RWPE2 (cell line): ENCODE results near the gene TTLL7.

Experiments used
- ATAC-seq: fragments of 200-7000 bp; cut with Tn5 transposase; 3 replicates; pipeline ENCODE4 v1.9.1; 2021; ENCODE audit warnings: low read depth
- DNase-seq: peaks from one replicate; pipeline ENCODE4 v3.0.0-alpha.2; 2020; ENCODE audit warnings: low spot score
- H3K27ac ChIP-seq: fragments of 450-650 bp; 2 replicates; pipeline ENCODE4 v1.5.1; 2017; ENCODE audit warnings: mild to moderate bottlenecking; ENCODE audit not compliant: poor library complexity, severe bottlenecking
- H3K27me3 ChIP-seq: fragments of 250-450 bp; sonication (Bioruptor Pico); 2 replicates; pipeline ENCODE4 v1.5.1; 2021; ENCODE audit warnings: mild to moderate bottlenecking, moderate library complexity; ENCODE audit not compliant: insufficient read depth, poor library complexity, severe bottlenecking
- H3K36me3 ChIP-seq: fragments of 250-450 bp; sonication (Bioruptor Pico); 2 replicates; pipeline ENCODE4 v1.5.1; 2020; ENCODE audit warnings: low read depth, mild to moderate bottlenecking, moderate library complexity
- H3K4me1 ChIP-seq: fragments of 250-450 bp; sonication (Bioruptor Pico); 2 replicates; pipeline ENCODE4 v1.5.1; 2021; ENCODE audit warnings: mild to moderate bottlenecking, moderate library complexity; ENCODE audit not compliant: insufficient read depth, poor library complexity, severe bottlenecking
- H3K4me3 ChIP-seq: fragments of 250-450 bp; sonication (Bioruptor Pico); 2 replicates; pipeline ENCODE4 v1.5.1; 2021; ENCODE audit warnings: mild to moderate bottlenecking, moderate library complexity; ENCODE audit not compliant: severe bottlenecking
- H3K9me3 ChIP-seq: fragments of 250-450 bp; sonication (Bioruptor Pico); 2 replicates; pipeline ENCODE4 v1.5.1; 2021; ENCODE audit warnings: mild to moderate bottlenecking, moderate library complexity; ENCODE audit not compliant: severe bottlenecking
- CTCF ChIP-seq: fragments of 450-650 bp; IDR thresholded peaks from one replicate; pipeline ENCODE4 v1.5.1; 2017; ENCODE audit warnings: mild to moderate bottlenecking, moderate library complexity; ENCODE audit not compliant: poor library complexity, severe bottlenecking

The TTLL7 gene

GRCh38 chr1:83834621-83835264 lies 164.2 kb downstream of the TTLL7 start:
- TF ChIP-seq CTCF: no peak
- ATAC-seq (no peak), DNase-seq (no peak)

GRCh38 chr1:83832194-83832593 lies 166.7 kb downstream of the TTLL7 start:
- Histone ChIP-seq H3K4me3 (no peak overlapping the region), H3K36me3 (no peaks in the 10 kb centered on the region), H3K4me1 (no peaks in the 10 kb centered on the region), H3K27me3 (no peaks in the 10 kb centered on the region), H3K27ac (no peak overlapping the region), H3K9me3 (no peaks in the 10 kb centered on the region)
- no peak for DNase-seq
- ATAC-seq: no peak
- no peak for TF ChIP-seq CTCF

More at GRCh38 chr1:83834621-83835264, 164.2 kb downstream of the TTLL7 start:
- no peaks in the 10 kb centered on the region for H3K27me3 ChIP-seq
- H3K4me1 ChIP-seq: peaks cover under 1% of the 10 kb centered on the region
- H3K4me3 ChIP-seq: no peak overlapping the region
- no peak overlapping the region for H3K27ac ChIP-seq
- H3K36me3 ChIP-seq: no peaks in the 10 kb centered on the region
- H3K9me3 ChIP-seq: no peaks in the 10 kb centered on the region

GRCh38 chr1:83829106-83829505 lies 169.8 kb downstream of the TTLL7 start:
- H3K9me3 ChIP-seq: no peaks in the 10 kb centered on the region
- DNase-seq (no peak), ATAC-seq (no peak)
- no peak overlapping the region for H3K27ac ChIP-seq
- no peaks in the 10 kb centered on the region for H3K36me3 ChIP-seq
- H3K4me3 ChIP-seq: no peak overlapping the region
- no peak for TF ChIP-seq CTCF
- no peaks in the 10 kb centered on the region for H3K4me1 ChIP-seq
- H3K27me3 ChIP-seq: no peaks in the 10 kb centered on the region

GRCh38 chr1:83828456-83828855 lies 170.5 kb downstream of the TTLL7 start:
- no peaks in the 10 kb centered on the region for H3K9me3 ChIP-seq

More at GRCh38 chr1:83828456-83828855, 170.5 kb downstream of the TTLL7 start:
- no peaks in the 10 kb centered on the region for H3K4me1 ChIP-seq
- no peaks in the 10 kb centered on the region for H3K36me3 ChIP-seq
- DNase-seq (no peak), ATAC-seq (no peak)
- no peak for TF ChIP-seq CTCF
- H3K4me3 ChIP-seq: no peak overlapping the region
- no peak overlapping the region for H3K27ac ChIP-seq
- H3K27me3 ChIP-seq: no peaks in the 10 kb centered on the region
